Activated CD4-positive, alpha-beta T cell treated with anti-CD3 and anti-CD28 coated beads, Interleukin-2, amount 10 ng/mL, durations not matched to agents 7 days and 5 days (primary cell): ENCODE data around the gene RFTN1. TPM values are rescaled to one million over a fixed set of nuclear protein-coding genes. Genes with fewer than 3 reads are reported as not detected.
A peak's percentile ranks its signal among the peaks of the same experiment; 100 is the strongest.

ENCODE experiments used
- CTCF ChIA-PET: fragments of 350-600 bp; sonication (Branson Sonifier 250); formaldehyde crosslinking; loops from one replicate; lab custom pipeline; 2021; ENCODE audit warnings: antibody characterized with exemption; lab: Charles Lee
- POLR2A ChIA-PET: fragments of 350-600 bp; sonication (Branson Sonifier 250); formaldehyde crosslinking; loops from one replicate; lab custom pipeline; 2021; ENCODE audit warnings: antibody characterized with exemption; lab: Charles Lee
- DNase-seq: peaks from one replicate; pipeline ENCODE4 v3.0.0-alpha.2; 2020
- H3K27ac Mint-ChIP-seq: one replicate; pipeline ENCODE4 v1.8.0; 2021; ENCODE audit warnings: mild to moderate bottlenecking, moderate library complexity, mixed read lengths
- H3K27me3 Mint-ChIP-seq: one replicate; pipeline ENCODE4 v1.8.0; 2021; ENCODE audit warnings: mixed read lengths
- H3K36me3 Mint-ChIP-seq: one replicate; pipeline ENCODE4 v1.8.0; 2021; ENCODE audit warnings: low read depth, mixed read lengths
- H3K4me1 Mint-ChIP-seq: one replicate; pipeline ENCODE4 v1.8.0; 2021; ENCODE audit warnings: mixed read lengths
- H3K4me3 Mint-ChIP-seq: one replicate; pipeline ENCODE4 v1.8.0; 2021; ENCODE audit warnings: mild to moderate bottlenecking, moderate library complexity, mixed read lengths
- H3K9me3 Mint-ChIP-seq: one replicate; pipeline ENCODE4 v1.8.0; 2021; ENCODE audit warnings: mixed read lengths
- total RNA-seq, 2 experiments: library from RNA; stranded (reverse); gene quantifications; one replicate each; pipeline ENCODE4 v1.2.3, GENCODE V29; 2021

Gene RFTN1
- total RNA-seq, 2 experiments from 2014 or later = 57.3 to 57.9 TPM

DNA sequence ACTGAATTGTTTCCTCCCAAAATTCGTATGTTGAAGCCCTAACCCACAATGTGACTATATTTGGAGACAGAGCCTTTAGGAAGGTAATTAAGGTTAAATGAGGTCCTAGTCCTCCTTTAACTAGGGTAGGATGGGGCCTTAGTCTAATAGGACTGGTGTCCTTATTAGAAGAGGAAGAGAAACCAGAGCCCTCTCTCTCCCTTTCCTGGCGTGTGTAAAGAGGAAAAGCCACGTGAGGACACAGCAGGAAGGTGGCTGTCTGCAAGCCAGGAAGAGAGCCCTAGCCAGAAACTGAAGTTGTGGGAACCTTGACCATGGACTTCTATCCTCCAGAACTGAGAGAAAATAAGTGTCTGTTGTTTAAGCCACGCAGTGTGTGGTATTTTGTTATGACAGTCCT is 154.2 kb downstream of the RFTN1 start:
- no peak for DNase-seq
- Mint-ChIP-seq H3K27me3 (no peaks in the 10 kb centered on the region), H3K27ac (no peak overlapping the region), H3K9me3 (no peaks in the 10 kb centered on the region), H3K36me3 (peaks cover 75% of the 10 kb centered on the region), H3K4me3 (no peak overlapping the region), H3K4me1 (peaks cover 15% of the 10 kb centered on the region)
- ChIA-PET POLR2A (interaction anchor here (0.6 kb wide), 1 partner anchor 463 kb away, joined by 7 read pairs; no protein-coding TSS in a partner anchor), CTCF (interaction anchor here (0.6 to 0.9 kb wide), 3 partner anchors 14 to 109 kb away, joined by 3 to 4 read pairs (median 4); no protein-coding TSS in a partner anchor)

DNA sequence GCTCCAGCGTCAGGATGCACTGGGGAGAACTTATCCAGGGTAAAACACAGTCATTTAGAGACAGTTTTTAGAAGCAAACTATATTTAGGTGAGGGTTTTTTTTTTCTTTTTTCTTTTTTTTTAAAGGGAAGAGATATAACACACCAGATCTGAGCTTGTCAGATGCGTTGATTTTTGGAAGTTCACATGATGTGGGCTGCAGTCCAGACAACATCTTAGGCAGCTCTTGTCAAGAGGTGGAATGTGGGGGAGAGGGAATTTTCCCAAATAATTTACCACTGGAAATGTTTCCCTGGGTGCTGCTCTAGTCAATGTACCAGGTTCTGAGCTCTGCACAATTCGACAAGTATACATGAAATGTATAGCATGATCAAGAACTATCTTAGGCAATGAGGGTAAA is 155.2 kb downstream of the RFTN1 start:
- DNase-seq = no peak
- ChIA-PET CTCF (interaction anchor here (0.7 to 1.5 kb wide), 2 partner anchors 12 to 21 kb away, joined by 3 read pairs; no protein-coding TSS in a partner anchor), POLR2A (no interaction called here)
- Mint-ChIP-seq H3K4me3 (no peak overlapping the region), H3K27ac (peak overlapping the region; percentile 33), H3K36me3 (peaks cover 70% of the 10 kb centered on the region), H3K4me1 (peaks cover 15% of the 10 kb centered on the region), H3K27me3 (no peaks in the 10 kb centered on the region), H3K9me3 (no peaks in the 10 kb centered on the region)

DNA sequence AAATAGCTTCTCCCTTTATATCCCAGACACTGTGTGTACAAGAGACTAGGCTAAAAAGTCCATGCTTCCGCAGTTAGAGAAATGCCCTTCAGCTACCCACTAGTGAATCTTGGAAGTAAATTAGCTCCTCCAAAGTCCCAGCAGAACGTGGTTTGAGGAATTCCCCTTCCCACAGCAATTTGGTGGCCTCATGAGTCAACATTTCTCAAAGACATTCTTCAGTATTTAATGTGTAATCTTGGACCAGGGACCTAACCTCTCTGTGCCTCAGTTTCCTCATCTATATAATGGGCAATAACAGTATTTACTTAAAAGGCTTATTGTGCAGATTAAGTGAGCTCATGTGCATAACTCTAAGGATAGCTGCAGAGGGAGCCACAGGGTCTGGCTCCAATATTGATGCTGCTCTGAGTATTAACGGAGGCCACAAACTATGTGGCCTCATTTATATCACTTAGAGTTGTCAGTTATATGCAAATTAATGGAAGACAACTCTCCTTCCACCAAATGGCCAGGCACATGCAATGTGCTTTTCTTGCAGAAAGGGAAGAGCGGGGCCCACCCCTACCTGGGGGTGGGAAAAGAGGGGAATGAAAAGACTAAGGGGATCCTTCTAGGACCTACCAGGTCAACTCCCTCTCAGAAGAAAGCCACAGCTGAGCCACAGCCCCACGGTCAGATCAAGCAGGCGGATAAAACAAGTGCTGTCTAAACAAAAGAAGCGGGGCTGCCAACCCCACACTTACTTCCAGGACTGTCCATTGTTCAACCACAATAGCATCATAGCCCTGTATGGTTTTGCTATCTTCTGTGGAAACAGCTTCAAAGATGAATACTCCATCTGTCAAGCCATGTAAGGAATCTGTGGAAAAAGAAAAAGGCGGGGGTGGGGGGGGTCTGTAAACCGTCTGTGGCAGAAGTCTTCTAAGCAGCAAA is 156.0 kb downstream of the RFTN1 start:
- no peaks in the 10 kb centered on the region for H3K9me3 Mint-ChIP-seq
- no peak overlapping the region for H3K4me3 Mint-ChIP-seq
- H3K27me3 Mint-ChIP-seq = no peaks in the 10 kb centered on the region
- H3K4me1 Mint-ChIP-seq = peaks cover 19% of the 10 kb centered on the region
- POLR2A ChIA-PET = no interaction called here
- H3K27ac Mint-ChIP-seq = peak overlapping the region; percentile 22
- peaks cover 66% of the 10 kb centered on the region for H3K36me3 Mint-ChIP-seq
- no peak for DNase-seq
- CTCF ChIA-PET = interaction anchor here (0.5 to 1.5 kb wide), 6 partner anchors 11 to 228 kb away, joined by 3 to 6 read pairs (median 3); no protein-coding TSS in a partner anchor

- H3K36me3 Mint-ChIP-seq = peaks cover 54% of the 10 kb centered on the region
- H3K27me3 Mint-ChIP-seq = no peaks in the 10 kb centered on the region
- H3K9me3 Mint-ChIP-seq = no peaks in the 10 kb centered on the region
- no peak for DNase-seq
- H3K4me3 Mint-ChIP-seq = no peak overlapping the region
- peaks cover 17% of the 10 kb centered on the region for H3K4me1 Mint-ChIP-seq
- ChIA-PET POLR2A (no interaction called here), CTCF (no interaction called here)
- peak overlapping the region; percentile 37 for H3K27ac Mint-ChIP-seq
These were observed 157.7 kb downstream of the RFTN1 start for GRCh38 chr3:16355828-16356227.

GRCh38 chr3:16354291-16354690 is 159.2 kb downstream of the RFTN1 start:
- no peak for DNase-seq
- Mint-ChIP-seq H3K4me1 (peaks cover 22% of the 10 kb centered on the region), H3K9me3 (no peaks in the 10 kb centered on the region), H3K4me3 (no peak overlapping the region), H3K36me3 (peaks cover 69% of the 10 kb centered on the region), H3K27ac (no peak overlapping the region), H3K27me3 (no peaks in the 10 kb centered on the region)
- POLR2A ChIA-PET = no interaction called here
- CTCF ChIA-PET = interaction anchor here (1.4 to 1.5 kb wide), 2 partner anchors 10 to 13 kb away, joined by 3 read pairs; no protein-coding TSS in a partner anchor

- H3K9me3 Mint-ChIP-seq = no peaks in the 10 kb centered on the region
- H3K36me3 Mint-ChIP-seq = peaks cover 71% of the 10 kb centered on the region
- H3K4me3 Mint-ChIP-seq = no peak overlapping the region
- no peak for DNase-seq
- ChIA-PET CTCF (interaction anchor here (0.6 kb wide), 1 partner anchor 739 kb away, joined by 3 read pairs; no protein-coding TSS in a partner anchor), POLR2A (no interaction called here)
- no peaks in the 10 kb centered on the region for H3K27me3 Mint-ChIP-seq
- H3K4me1 Mint-ChIP-seq = peaks cover 16% of the 10 kb centered on the region
- H3K27ac Mint-ChIP-seq = peak overlapping the region; percentile 65
These were observed 161.1 kb downstream of the RFTN1 start for GRCh38 chr3:16352428-16352827.

DNA sequence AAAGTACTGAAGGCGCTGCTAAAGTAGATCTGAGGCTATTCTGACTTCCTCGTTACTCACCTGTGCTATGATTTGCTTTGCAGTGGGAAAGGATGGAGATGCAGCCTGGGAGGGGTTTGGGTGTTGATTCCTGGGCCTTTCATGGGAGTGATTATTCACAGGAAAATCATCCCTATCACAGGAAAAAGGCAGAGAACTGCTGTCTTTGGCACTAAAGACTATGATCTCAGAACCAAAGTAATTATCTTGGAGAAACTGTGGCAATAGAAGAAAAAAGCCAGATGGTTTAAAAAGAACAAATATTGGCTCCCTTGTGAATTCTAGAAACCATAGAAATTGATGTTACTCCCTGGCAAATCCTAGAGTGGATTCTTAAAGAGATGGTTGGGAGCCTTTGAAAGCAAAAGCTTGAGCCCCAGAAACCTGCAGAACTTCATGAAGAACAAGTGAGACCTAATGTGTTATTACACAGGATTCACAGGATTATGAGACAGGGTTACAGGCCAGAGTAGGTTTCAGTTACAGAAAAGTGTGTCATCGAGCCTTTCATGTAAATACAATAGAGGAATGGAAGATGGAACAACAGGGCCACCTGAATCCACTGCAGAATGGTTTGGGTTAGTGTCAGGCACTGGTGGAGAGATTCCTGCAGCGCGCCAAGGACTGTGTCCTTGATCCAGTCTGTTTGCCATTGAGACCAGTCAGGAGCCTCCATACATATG is 162.7 kb downstream of the RFTN1 start:
- no peaks in the 10 kb centered on the region for H3K27me3 Mint-ChIP-seq
- peaks cover 22% of the 10 kb centered on the region for H3K4me1 Mint-ChIP-seq
- H3K4me3 Mint-ChIP-seq = no peak overlapping the region
- CTCF ChIA-PET = no interaction called here
- POLR2A ChIA-PET = no interaction called here
- no peak overlapping the region for H3K27ac Mint-ChIP-seq
- no peak for DNase-seq
- no peaks in the 10 kb centered on the region for H3K9me3 Mint-ChIP-seq
- H3K36me3 Mint-ChIP-seq = peaks cover 74% of the 10 kb centered on the region

DNA sequence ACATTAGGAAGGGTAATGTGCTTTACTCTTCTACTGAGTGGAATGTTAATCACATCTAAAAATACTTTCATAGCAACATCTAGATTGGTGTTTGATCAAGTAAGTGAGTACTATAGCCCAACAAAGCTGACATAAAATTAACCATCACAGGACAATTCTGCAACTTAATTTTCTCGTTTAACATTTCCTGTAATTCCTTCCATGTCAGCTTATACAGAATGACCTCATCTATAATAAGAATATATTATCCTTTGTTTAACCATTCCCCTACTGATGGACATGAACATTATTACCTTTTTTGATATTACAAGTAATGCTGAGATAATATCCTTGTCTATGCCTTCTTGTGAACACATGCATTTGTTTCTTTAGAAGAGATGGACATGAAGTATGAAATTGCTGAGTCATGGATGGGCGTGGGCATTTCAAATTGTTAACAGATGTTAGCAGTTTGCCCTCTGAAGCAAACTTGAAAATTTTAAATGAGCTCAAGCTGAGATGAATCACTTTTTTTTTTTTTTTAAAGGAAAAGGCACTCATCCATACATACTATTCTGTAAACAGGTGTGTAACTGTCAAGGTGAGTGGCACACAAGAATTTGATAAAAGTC is 163.4 kb downstream of the RFTN1 start:
- Mint-ChIP-seq H3K4me1 (peaks cover 22% of the 10 kb centered on the region), H3K9me3 (no peaks in the 10 kb centered on the region), H3K27ac (no peak overlapping the region), H3K36me3 (peaks cover 76% of the 10 kb centered on the region), H3K4me3 (no peak overlapping the region), H3K27me3 (no peaks in the 10 kb centered on the region)
- CTCF ChIA-PET = no interaction called here
- no peak for DNase-seq
- POLR2A ChIA-PET = no interaction called here

DNA sequence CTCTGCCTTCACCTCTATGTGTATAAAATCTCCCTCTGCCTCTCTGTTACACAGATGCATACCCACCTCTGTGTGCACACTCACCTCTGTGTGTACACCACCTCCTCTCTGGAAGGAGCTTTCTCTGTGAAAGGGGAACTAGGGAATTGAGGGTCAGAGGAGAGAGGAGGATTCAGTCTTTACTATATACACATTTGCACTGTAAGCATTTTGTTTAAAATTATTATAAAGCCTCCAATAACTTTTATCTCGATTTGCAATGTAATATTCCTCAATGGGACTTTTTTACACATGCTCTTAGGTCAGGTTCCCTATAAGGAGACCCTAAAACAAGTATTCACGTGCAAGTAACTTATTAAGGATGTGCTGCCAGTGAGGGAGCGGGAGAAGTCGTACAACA is 166.0 kb downstream of the RFTN1 start:
- Mint-ChIP-seq H3K27me3 (no peaks in the 10 kb centered on the region), H3K4me1 (peaks cover 31% of the 10 kb centered on the region), H3K27ac (no peak overlapping the region), H3K9me3 (peaks cover 2% of the 10 kb centered on the region), H3K4me3 (no peak overlapping the region), H3K36me3 (peaks cover 83% of the 10 kb centered on the region)
- ChIA-PET CTCF (interaction anchor here (1.4 kb wide), 1 partner anchor 203 kb away, joined by 3 read pairs; no protein-coding TSS in a partner anchor), POLR2A (no interaction called here)
- DNase-seq = no peak

DNA sequence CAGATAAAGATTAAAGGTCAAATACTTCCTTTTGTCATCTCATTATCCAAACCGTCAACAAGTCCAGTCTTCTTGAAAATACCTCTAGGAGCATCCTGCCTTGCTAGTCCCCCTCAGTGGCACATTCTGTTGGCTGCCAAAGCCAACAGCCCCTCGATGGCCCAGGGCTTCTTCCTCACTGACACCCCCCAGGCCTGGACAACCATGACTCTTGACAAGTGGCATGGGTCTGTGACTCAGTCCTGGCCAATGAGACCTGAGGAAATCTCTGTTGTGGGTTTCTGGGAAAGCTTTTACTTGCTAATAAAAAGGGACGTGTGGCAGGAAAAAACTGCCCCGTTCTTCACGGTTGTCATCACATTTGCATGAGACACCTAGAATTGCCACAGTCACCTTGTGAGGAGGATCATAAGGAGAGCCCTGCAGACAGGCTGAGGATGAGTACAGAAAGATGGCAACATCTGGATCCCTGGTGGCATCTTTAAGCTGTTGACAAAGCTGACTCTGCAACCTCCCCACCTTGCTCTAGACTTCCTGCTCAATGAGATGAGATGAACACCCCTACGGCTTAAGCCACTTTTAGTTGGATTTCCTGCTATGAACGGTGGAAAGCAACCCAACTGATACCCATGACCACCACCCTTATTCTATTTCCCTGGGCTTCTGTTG is 167.0 kb downstream of the RFTN1 start:
- peaks cover 86% of the 10 kb centered on the region for H3K36me3 Mint-ChIP-seq
- H3K4me3 Mint-ChIP-seq = no peak overlapping the region
- ChIA-PET POLR2A (no interaction called here), CTCF (interaction anchor here (1.2 to 1.4 kb wide), 2 partner anchors 27 to 78 kb away, joined by 3 to 5 read pairs; no protein-coding TSS in a partner anchor)
- peak overlapping the region; percentile 26 for H3K27ac Mint-ChIP-seq
- no peak for DNase-seq
- no peaks in the 10 kb centered on the region for H3K27me3 Mint-ChIP-seq
- H3K9me3 Mint-ChIP-seq = peaks cover 2% of the 10 kb centered on the region
- H3K4me1 Mint-ChIP-seq = peaks cover 30% of the 10 kb centered on the region

DNA sequence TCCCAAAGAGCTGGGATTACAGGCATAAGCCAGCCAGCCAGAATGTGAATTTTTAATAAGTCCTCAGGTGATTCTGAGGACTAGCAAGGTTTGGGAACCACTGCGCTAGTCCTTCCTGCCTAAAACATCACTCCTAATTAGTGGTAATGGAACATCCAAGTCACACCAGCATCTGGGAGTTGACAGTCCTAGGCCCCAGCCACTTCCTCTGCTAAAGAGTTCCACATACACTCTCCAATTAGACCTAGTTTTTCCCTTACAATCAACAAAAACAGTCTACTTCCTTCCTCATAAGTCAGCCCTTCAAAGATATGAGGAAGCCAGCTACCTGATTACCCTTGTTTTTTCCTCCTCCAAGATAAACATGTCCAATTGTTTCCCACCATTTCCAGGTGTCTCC is 170.4 kb downstream of the RFTN1 start:
- POLR2A ChIA-PET = no interaction called here
- Mint-ChIP-seq H3K27ac (no peak overlapping the region), H3K27me3 (no peaks in the 10 kb centered on the region), H3K4me1 (peaks cover 44% of the 10 kb centered on the region), H3K9me3 (peaks cover 2% of the 10 kb centered on the region), H3K36me3 (peaks cover 81% of the 10 kb centered on the region), H3K4me3 (no peak overlapping the region)
- CTCF ChIA-PET = interaction anchor here (0.9 kb wide), 1 partner anchor 17 kb away, joined by 4 read pairs; no protein-coding TSS in a partner anchor
- DNase-seq = no peak

DNA sequence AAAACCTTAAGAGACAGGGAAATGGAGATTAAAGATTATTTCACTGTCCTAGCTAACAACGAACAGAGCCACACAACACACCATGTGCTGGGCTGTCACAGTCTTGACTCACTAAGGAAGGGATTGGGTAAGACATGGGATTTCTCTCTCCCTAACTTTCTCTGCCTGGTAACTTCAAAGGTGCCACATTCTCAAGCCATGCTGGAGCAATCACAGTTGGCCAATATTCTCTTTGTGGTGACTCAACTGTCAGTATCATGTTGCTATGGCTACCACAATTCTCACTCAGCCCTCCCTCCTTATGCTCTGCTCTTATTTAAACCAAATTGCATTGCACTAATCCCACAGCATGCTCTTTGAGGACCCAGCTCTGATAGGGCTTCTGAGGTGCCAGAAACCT is 174.5 kb downstream of the RFTN1 start:
- ChIA-PET CTCF (interaction anchor here (1.2 to 2.2 kb wide), 4 partner anchors 13 to 178 kb away, joined by 4 to 8 read pairs (median 6); no protein-coding TSS in a partner anchor), POLR2A (no interaction called here)
- peaks cover 56% of the 10 kb centered on the region for H3K4me1 Mint-ChIP-seq
- peak overlapping the region; percentile 19 for H3K27ac Mint-ChIP-seq
- H3K4me3 Mint-ChIP-seq = peak overlapping the region; percentile 3
- no peaks in the 10 kb centered on the region for H3K27me3 Mint-ChIP-seq
- DNase-seq = no peak
- peaks cover 2% of the 10 kb centered on the region for H3K9me3 Mint-ChIP-seq
- H3K36me3 Mint-ChIP-seq = peaks cover 72% of the 10 kb centered on the region
